SK-N-MC (cell line): ENCODE data around the gene NBEA.

Experiments used
- EZH2 ChIP-seq: fragments of 200-600 bp; sonication (generic); IDR thresholded peaks from one replicate; pipeline ENCODE4 v1.6.1; 2017; ENCODE audit warnings: antibody characterized with exemption
- POLR2AphosphoS5 ChIP-seq: IDR thresholded peaks from 2 replicates; pipeline ENCODE4 v1.6.1; 2012; ENCODE audit warnings: mild to moderate bottlenecking, low read depth, low read length, borderline replicate concordance

- TF ChIP-seq EZH2 (no peak), POLR2AphosphoS5 (no peak)
Observed at GRCh38 chr13:35293579-35294226, 351.6 kb downstream of the NBEA start.
